Measurements from ENCODE around the gene IGFBPL1.

IGFBPL1 gene

DNA sequence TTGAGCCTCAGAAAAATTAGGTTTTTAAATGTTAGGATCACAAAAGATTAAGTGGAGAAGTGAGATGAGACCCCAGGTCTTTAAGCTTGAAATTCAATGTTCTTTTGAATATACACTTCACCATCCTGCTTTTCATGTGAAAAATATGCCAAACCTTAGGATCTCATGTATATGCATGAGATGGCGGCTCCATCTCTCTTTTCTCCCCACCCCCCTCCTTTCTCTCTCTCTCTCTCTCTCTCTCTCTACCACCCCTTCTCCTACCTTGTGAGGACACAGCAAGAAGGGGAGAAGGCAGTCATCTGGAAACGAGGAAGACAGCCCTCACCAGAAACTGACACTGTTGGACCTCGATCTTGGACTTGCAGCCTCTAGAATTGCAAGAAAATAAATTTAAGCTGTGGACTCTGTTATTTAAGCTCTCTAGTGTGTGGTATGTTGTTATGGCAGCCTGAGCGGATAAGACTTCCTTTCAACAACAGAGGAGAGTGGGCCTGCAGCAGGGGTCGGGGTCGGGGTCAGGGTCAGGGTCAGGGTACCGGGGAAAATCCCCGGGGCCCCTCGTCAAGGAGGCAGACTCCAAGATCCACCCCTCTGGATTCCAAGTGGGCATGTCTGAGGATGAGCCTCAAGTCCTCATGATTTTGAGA is 48.1 kb downstream of the IGFBPL1 start:
- no peak for DNase-seq

DNA sequence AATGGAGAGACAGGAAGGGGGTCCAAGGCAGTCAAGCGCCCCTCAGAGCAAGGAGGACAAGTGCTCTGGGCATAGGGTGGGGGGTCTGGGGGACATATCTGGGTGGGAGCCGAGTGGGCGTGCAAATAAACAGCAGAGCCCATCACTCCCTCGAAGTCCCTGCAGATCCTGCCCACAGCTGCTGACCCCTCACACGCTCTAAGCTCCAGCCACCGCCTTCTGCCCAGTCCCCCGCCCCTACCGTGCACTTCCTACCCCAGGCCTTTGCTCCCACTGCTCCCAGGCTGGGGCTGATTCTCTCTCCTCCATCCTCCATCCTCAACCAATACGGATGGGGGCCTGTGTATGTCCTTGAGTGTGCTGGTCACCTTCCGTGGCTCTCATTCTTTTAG is 48.7 kb downstream of the IGFBPL1 start:
- DNase-seq: no peak

DNA sequence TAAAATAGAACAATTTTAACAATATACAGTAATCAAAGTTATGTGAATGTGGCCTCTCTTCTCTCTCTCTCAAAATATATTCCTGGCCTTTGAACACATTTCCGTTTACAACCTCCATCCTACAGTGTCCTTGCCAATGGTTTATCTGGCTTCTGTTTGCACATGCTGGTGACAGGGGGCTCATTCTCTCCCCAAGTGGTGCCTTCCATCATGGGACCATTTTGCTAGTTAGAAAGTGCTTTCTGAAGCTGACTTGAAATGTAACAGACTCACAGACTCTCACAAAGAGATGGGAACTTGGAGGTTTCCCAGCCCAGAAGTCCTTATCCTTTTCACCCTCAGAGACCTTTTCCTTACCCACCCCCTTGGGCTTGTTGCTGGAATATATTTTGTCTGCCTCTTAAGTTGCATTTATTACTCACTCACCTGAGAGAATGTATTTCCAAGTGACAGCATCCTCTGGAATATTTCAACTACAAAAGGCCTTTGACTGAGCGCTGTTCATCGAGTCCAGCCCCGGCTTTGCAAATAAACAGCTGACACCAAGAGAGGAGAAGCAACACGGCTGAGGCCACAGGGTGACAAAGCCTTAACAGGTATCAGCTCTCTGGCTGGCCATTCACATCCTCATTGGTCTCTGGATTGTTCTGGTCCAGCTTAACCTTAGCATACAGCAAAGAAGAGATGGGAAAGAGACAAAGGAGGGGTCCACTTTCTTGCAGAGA is 49.2 kb downstream of the IGFBPL1 start:
- no peak for DNase-seq

DNA sequence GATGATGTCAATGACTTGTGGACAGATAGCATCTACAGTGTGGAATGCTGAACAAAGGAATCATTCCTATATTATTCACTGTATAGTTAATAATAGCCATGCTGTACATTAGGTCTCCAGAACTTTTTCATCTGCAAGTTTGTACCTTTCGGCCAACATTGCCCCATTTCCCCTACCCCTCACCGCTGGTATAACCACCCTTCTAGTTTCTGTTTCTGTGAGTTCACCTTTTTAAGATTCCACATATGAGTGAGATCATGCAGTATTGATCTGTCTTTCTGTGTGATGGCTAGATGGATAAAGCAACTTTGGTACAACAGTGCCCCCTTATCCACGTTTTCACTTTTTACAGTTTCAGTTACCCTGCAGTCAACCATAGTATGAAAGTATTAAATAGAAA is 50.6 kb downstream of the IGFBPL1 start:
- no peak for DNase-seq

DNA sequence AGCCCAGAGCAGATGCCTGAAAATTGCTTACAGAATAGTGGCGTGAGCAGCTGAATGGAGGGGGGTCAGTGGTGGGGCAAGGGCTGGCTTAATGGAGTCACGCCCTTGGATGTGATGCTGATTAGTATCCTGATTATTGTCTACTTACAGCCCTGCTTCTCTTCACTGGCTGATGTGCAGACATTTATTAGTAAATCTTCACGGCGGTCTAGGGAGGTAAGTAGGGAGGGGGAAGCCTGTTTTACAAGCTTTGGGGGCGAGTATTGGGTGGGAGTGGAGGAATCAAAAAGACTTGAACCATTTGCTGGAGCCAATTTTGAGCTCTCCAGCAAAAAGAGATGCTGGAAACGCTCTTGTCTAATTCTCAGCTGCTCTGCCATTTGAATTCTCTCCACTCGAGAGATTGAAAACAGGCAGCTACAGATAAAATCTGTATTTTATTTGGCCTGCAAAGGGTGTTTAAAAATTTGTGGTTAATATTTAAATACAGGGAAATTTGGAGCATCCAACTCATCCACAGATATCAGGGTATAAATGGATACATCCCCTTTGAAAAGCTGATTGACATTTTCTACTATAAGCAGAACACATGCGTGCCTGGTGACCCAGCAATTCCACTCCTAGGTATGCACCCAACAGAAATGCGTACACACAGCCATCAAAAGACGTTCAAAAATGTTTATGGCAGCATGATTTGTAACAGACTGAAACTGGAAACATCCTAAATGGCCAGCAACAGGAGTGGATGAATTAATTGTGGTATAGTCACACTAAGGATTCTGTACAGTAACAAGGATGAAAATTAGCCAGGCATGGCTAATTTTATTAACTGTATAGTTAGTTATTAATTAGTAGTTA is 51.3 kb downstream of the IGFBPL1 start:
- no peak for DNase-seq

DNA sequence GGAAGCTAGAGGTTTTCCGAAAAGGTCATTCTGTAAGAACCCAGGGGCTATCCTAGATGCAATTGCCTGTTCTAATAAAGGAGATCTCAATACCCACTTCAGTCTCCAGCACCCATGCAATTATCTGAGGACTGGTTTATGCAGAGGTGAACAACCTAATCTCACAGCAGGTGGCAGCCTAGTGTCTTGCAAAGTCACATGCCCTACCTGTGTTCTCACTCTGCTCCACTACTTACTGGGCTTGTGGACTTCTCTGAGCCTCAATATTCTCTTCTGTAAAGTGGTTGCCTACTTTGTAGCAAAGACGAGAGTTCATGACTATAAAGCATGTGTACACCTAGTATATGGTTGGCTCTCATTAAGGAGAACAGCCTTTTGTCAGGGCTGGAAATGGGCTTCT is 52.8 kb downstream of the IGFBPL1 start:
- DNase-seq: no peak

DNA sequence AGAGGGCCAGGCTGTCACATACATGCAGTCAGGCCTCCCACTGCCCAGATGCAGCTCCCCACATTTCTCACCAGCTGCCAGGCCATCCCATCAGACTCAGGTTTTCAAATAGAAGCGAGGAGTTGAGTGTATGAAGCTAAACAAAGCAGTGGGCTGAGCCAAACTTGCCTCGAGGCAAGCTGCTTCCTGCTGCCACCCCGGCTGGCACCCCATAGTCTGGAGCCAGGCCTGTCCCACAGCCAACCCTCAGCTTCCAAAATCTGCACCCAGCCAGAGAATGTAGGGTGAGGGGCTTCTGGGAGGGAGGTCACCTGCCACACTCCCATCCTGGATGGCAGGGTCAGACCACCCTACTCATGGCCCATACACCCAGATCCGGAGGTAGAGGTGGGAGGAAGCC is 54.1 kb downstream of the IGFBPL1 start:
- no peak for DNase-seq

DNA sequence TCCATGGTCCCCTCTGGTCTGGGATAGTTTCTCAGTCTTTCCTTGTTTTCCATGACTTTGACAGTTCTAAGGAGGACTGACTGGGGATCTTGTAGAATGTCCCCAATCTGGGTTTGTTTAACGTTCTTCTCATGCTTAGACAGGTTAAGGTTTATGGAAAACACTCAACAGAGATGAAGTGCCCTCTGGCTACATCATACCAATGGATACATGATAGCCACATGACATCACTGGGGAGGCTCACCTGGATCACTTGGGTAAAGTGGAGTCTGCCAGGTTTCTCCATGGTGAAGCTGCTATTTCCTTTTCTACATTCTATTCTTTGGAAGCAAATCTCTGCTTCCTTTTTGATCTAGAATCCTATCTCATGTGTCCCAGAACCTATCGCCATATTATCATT is 55.5 kb downstream of the IGFBPL1 start:
- DNase-seq: no peak

DNA sequence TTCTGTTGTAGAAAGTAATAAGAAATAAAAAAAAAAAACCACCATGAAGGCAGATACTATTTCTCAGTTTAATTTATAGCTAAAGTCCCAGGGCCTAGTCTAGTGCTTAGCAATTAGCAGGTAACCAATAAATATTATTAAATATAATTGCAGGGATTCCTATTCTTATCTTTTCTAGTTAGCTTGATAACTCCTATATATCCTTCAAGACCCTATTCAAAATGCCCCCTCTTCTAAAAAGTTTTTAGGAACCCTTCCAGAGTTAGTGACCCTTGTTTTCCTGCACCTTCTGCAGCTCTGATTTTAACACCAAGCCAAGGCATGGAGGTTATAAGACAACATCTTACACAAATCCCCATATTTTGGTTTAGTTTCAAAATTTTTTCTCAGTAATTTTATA is 56.4 kb downstream of the IGFBPL1 start:
- no peak for DNase-seq

DNA sequence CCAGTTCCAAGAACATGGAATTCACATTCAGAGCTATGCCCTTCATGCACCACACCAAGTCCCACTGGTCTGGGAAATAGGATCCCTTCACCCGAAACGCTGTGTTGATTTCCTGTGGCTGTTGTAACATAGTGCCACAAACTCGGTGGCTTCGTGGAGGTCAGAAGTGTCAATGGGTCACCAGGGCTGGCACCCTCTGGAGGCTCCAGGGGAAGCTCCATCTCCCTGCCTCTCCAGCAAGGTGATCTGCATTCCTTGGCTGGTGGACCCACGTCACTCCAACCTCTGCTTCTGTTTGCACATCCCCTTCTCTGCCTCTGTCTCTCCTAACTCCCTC is 60.7 kb downstream of the IGFBPL1 start:
- no peak for DNase-seq

DNA sequence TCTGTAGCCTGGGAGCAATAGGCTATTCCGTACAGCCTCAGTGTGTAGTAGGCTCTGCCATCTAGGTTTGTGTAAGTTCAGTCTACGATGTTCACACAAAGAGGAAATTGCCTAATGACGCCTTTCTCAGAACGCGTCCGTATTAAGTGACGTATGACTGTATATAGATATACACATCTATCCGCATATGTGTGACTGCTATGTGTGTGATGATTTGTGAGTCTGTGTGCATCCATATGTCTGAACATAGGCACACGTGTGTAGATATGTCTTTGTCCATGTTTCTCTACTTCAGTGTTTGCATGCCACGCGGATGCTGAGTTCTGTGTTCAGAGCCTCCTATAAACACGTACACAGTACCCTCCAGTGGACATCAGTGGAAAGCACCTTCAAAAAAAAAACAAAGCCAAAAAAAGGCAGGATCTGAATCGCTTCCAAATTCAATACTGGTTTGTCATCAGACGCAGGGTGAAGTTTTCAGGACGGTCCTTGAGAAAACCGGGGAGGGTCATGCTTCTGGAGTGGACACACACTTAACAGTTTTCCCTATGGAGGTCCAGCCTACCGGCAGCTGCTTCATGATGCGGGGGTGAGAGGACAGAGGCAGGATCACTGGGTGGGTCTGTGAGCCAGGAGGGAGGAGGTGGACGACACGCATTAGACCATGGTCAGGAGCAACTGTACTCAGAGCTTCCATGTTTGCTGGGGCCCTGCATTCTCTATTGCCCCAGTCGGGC is 61.2 kb downstream of the IGFBPL1 start:
- DNase-seq: peak; percentile 78

DNA sequence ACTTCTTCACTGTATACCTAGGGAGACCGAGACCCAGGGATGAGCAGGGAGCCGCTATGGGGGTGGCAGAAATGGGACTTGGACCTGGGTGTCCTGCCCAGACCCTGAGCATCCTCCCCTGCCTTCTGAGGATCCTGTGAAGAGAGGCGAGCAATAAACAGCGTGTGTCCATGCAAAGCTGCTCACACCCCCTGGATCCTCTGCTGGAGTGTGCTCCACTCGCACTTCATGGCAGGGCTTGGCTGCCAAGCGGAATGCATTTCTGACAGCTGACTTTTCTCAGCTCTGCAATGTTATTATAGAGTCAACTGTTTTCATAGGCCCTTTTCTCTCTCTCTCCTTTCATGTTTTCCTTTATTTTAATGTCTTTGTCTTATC is 62.8 kb downstream of the IGFBPL1 start:
- no peak for DNase-seq

DNA sequence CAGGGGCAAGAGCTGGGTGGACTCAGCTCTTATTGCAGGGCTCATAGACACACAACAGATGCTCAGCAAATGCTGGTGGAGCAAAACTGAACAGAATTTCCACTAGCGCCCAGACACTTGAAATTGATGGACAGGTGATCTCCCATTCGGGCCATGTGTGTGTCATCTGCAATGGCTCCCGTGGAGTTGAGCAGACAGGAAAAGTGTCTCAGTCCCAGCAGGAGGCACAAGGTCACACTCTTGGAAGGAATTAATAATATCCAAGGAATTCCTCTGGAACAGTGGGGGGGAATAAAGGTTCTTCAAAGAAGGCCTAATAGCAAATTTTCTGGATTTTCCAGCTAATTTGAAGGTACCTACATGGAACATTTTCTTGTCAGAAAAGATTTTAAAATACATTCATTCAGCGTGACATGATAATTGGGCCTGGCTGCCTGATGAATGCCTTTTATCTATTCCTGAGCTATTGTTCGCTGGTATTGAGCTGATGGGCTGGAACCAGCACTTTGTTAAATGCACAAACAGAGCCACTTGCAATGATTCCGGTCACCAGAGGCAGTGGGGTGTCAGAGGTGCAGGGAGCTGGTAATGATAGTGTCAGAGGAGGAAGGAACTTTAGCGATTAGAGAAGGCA is 63.3 kb downstream of the IGFBPL1 start:
- DNase-seq: no peak

DNA sequence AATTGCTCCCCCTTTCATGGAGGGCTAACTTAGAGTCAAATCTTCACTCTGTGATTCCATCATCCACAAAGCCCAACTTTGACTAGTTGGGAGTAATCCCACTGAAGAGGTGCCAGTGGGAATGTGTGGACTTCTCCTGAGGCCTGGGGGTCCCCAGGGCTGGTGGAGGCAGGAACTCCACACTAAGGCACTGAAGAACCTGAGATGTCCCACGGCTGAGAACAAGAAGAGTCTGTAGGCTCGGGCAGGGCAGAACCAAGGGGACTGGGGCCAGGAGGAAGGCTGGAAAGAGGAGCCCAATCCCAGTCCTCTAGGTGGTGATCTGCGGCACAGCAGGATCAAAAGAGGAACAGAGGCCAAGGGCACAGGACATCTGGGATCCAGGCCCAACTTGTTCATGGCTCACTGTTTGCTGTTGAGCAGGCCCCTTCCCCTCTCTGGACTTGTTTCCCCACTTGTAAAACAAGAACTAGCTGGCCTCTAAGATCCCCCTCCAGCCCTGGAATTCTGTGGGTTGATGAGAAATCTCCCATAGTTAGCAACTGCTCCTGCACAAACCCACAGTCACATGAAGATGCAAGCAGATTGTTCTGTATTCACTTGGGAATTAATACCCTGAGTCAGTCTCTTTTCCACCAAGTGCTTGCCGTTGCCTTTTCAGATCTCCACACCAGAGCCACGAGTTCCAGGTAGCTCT is 64.4 kb downstream of the IGFBPL1 start:
- DNase-seq: no peak

DNA sequence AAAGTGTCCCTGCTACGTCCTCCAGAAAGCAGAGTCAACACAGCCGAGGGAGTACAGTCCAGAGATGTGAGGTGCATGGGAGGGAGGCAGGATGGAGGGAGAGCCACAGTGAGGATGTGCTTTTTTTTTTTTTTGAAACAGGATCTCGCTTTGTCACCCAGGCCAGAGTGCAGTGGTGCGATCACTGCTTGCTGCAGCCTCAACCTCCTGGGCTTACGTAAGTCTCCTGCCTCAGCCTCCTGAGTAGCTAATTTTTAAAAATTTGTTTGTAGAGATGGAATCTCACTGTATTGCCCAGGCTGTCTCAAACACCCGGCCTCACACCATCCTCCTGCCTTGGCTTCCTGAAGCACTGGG is 65.0 kb downstream of the IGFBPL1 start:
- DNase-seq: no peak

DNA sequence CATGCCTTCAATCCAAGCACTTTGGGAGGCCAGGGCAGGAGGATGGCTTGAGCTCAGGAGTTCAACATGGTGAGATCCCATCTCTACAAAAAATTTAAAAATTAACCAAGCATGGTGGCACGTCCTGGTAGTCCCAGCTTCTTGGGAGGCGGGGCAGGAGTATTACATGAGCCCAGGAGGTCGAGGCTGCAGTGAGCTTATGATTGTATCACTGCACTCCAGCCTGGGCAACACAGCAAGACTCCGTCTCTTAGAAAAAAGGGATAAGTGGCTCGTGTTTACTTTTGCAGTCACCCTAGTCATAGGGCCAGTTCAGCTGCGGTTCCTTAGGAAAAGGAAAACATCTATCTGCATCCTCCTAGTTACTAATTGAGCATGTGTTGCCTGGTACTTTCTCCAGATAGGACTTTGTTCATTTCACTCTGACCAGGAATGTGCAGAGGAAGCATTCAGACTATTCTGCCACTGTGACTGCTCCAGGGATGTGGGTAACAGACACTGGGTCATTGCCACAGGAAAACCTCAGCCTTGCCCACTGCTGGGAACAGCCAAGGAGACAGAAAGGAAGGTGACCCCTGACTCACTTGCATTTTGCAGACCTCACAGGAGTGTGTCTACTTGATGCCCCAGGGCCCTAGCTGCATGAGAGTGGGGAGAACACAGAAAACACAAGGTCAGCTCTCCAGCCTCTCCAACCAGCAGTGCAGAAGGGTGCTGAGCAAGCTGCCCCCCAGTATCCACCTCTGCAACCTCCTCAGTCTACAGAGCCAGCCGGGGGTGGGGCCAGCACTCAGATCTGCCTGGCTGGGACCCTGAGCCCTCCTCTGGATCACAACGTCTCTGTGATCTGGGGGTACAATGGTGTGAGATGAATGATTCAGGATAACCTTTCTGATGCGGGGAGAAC is 65.6 kb downstream of the IGFBPL1 start:
- no peak for DNase-seq

DNA sequence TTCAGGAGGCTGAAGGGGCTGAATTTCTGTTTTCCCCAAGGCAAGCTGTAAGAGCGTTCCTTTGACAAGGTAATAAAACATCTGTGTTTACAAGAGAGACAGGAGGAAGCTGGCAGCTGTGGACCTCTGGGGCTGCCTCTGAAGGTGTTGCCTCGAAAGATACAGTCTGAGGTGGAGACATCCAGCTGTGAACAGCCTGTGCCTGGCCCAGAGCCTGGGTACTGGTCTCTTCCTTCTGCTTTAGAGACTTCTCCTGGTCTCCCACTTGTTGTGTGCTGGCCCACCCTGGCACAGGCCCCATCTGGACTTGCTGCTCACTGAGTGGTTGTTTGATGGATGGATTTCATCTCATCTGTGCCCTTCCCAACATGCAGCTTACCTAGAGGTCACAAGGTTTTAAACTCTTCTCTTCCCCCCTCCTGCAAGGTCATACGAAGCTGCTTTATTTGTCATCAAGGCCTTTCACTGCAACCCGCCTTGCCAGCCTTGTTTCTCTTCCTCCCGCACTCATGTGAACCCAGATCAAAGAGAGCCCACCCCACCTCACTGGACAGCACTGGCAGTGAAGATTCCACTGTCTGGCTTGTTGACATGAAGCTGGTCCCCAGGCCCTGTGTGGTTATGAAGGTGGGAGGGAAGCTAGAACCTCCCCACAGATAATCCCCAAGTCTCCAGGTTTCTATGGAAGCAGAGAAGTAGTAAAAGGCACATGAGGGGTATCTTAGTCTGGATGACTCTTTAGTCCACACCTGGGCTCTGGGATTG is 66.7 kb downstream of the IGFBPL1 start:
- no peak for DNase-seq

DNA sequence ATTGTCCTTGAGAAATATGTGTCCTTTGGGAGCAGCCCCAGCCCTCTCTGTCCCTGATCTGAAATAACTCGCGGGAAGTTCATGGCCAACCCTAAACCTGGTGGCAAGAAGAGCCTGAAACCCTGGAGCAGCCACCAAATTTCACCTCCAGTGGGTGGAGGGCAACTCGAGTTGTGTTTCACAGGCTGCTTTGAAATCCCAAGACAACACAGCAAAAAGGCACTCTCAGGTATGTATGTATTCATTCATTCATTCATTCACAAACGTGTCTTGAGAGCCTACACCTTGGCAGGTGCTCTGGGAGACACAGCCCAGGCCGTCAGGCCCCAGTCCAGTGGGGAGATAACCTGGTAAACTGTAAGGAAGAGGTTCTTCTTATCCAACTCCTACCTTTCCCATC is 67.4 kb downstream of the IGFBPL1 start:
- no peak for DNase-seq

Data from inflammatory macrophage treated with lipopolysaccharide for 4 hours (primary cell).